HCT116 (cell line): ENCODE data around the gene AJUBA. TPM values are rescaled to one million over a fixed set of nuclear protein-coding genes. Genes with fewer than 3 reads are reported as not detected.

Experiments used
- ATAC-seq: fragments of 200-7000 bp; cut with Tn5 transposase; 2 replicates; pipeline ENCODE4 v1.9.1; 2020; ENCODE audit warnings: mild to moderate bottlenecking, moderate library complexity
- BruUV-seq: library from RNA; stranded (reverse); fragments of 400-500 nt; replicated peaks from 2 replicates; lab custom pipeline; 2021; lab: Mats Ljungman, UMichigan
- CTCF ChIA-PET: fragments of 300-600 bp; sonication (Branson Sonifier 250); formaldehyde crosslinking; loops from one replicate; lab custom pipeline; 2021; ENCODE audit warnings: antibody characterized with exemption; lab: Charles Lee
- POLR2A ChIA-PET: fragments of 300-600, 350-600 bp; sonication (Branson Sonifier 250); formaldehyde crosslinking; loops from one replicate; lab custom pipeline; 2021; ENCODE audit warnings: antibody characterized with exemption; lab: Charles Lee
- RAD21 ChIA-PET, 2 experiments: fragments of 300-600 bp; sonication (Branson Sonifier 250); formaldehyde crosslinking; loops; one replicate each; lab custom pipeline; 2023; ENCODE audit warnings: low total read pairs in 2 of 2; ENCODE audit not compliant: uncharacterized antibody in 2 of 2, unreplicated experiment in 2 of 2, low non-redundant PET in 1 of 2; lab: Charles Lee
- DNase-seq: peaks from one replicate; pipeline ENCODE4 v3.0.0-alpha.2; 2010; ENCODE audit warnings: low read depth, low spot score
- H2AFZ ChIP-seq: fragments of 200-600 bp; shearing (Covaris generic), sonication (generic); 2 replicates; pipeline ENCODE4 v1.6.1; 2017; ENCODE audit warnings: low read depth, mixed run types, mixed read lengths, antibody characterized with exemption, low read length; ENCODE audit not compliant: poor library complexity, severe bottlenecking
- H3K27ac ChIP-seq: 2 replicates; pipeline ENCODE4 v1.5.1; 2012; ENCODE audit warnings: low read depth, low read length
- H3K27me3 ChIP-seq: fragments of 200-600 bp; sonication (generic); 2 replicates; pipeline ENCODE4 v1.6.1; 2016; ENCODE audit warnings: mixed run types, low read length, mixed read lengths; ENCODE audit not compliant: insufficient read depth
- H3K36me3 ChIP-seq, 2 experiments: fragments of 200-500 bp in 1 of 2; fragments of 200-600 bp in 1 of 2; sonication (Bioruptor generic) in 1 of 2; sonication (generic) in 1 of 2; 2 replicates each; pipeline versions ENCODE4 v1.5.1 to v1.6.1; 2014 to 2016; ENCODE audit warnings: low read length in 2 of 2, inconsistent platforms in 1 of 2, mixed read lengths in 1 of 2, mixed run types in 1 of 2; ENCODE audit not compliant: insufficient read depth in 2 of 2, control insufficient read depth in 1 of 2
- H3K4me1 ChIP-seq, 2 experiments: fragments of 200-600 bp in 1 of 2; sonication (generic) in 1 of 2; 2 replicates each; pipeline versions ENCODE4 v1.5.1 to v1.6.1; 2012 to 2017; ENCODE audit warnings: low read length in 2 of 2, inconsistent platforms in 1 of 2, mild to moderate bottlenecking in 1 of 2, mixed read lengths in 1 of 2, mixed run types in 1 of 2, moderate library complexity in 1 of 2; ENCODE audit not compliant: insufficient read depth in 2 of 2, control insufficient read depth in 1 of 2
- H3K4me2 ChIP-seq: fragments of 200-600 bp; sonication (generic); 2 replicates; pipeline ENCODE4 v1.6.1; 2017; ENCODE audit warnings: mixed run types, low read length, mixed read lengths
- H3K4me3 ChIP-seq, 2 experiments: fragments of 200-600 bp in 1 of 2; sonication (generic) in 1 of 2; replicated peaks in 1 of 2; 2 replicates each; pipeline ENCODE4 v1.5.1; 2011 to 2016; ENCODE audit warnings: low read length in 2 of 2, control low read depth in 1 of 2, low read depth in 1 of 2, mild to moderate bottlenecking in 1 of 2, mixed read lengths in 1 of 2, mixed run types in 1 of 2
- H3K79me2 ChIP-seq: fragments of 200-600 bp; sonication (generic); 2 replicates; pipeline ENCODE4 v1.6.1; 2017; ENCODE audit warnings: mild to moderate bottlenecking, mixed run types, low read length, moderate library complexity, mixed read lengths; ENCODE audit not compliant: insufficient read depth
- H3K9ac ChIP-seq: fragments of 200-600 bp; sonication (generic); 2 replicates; pipeline ENCODE4 v1.6.1; 2016; ENCODE audit warnings: low read length, mixed read lengths
- H3K9me2 ChIP-seq: fragments of 200-600 bp; sonication (generic), shearing (Covaris generic); 2 replicates; pipeline ENCODE4 v1.6.1; 2017; ENCODE audit warnings: mixed run types, mild to moderate bottlenecking, moderate library complexity; ENCODE audit not compliant: insufficient read depth
- H3K9me3 ChIP-seq, 2 experiments: fragments of 200-500 bp in 1 of 2; fragments of 200-600 bp in 1 of 2; sonication (Bioruptor generic) in 1 of 2; sonication (generic) in 1 of 2; 2 replicates each; pipeline ENCODE4 v1.6.1; 2014 to 2017; ENCODE audit warnings: low read length in 2 of 2, mixed read lengths in 2 of 2, inconsistent platforms in 1 of 2, low read depth in 1 of 2, mild to moderate bottlenecking in 1 of 2, mixed run types in 1 of 2, moderate library complexity in 1 of 2; ENCODE audit not compliant: control insufficient read depth in 1 of 2, insufficient read depth in 1 of 2
- H4K20me1 ChIP-seq: fragments of 200-600 bp; sonication (generic), shearing (Covaris generic); 2 replicates; pipeline ENCODE4 v1.6.1; 2017; ENCODE audit warnings: mixed run types, mild to moderate bottlenecking, moderate library complexity; ENCODE audit not compliant: insufficient read depth
- EGR1 ChIP-seq: IDR thresholded peaks from 2 replicates; pipeline ENCODE4 v1.6.1; 2012; ENCODE audit warnings: low read depth
- EZH2 ChIP-seq: fragments of 200-600 bp; sonication (generic); IDR thresholded peaks from 2 replicates; pipeline ENCODE4 v1.6.1; 2017; ENCODE audit warnings: antibody characterized with exemption, mixed run types
- JUND ChIP-seq: IDR thresholded peaks from 2 replicates; pipeline ENCODE4 v1.6.1; 2012
- SP1 ChIP-seq: IDR thresholded peaks from 2 replicates; pipeline ENCODE4 v1.6.1; 2012; ENCODE audit warnings: low read depth
- ZFX ChIP-seq: fragments of 450-650 bp; IDR thresholded peaks from 2 replicates; pipeline ENCODE4 v1.6.1; 2017
- ZNF274 ChIP-seq: fragments of 200-500 bp; sonication (Bioruptor generic); IDR thresholded peaks from 2 replicates; pipeline ENCODE4 v1.6.1; 2014; ENCODE audit warnings: mild to moderate bottlenecking, low read depth, low read length, inconsistent platforms
- intact Hi-C: fragments of 100-400 bp; cut with micrococcal nuclease; formaldehyde crosslinking; loops from 2 replicates; pipeline ENCODE4 v1.10.0; 2022
- total RNA-seq: library from RNA; stranded (reverse); gene quantifications from one replicate; pipeline ENCODE4 v1.2.1, GENCODE V29; 2021; ENCODE audit not compliant: unreplicated experiment
- TF ChIP-seq, protein P1 (sequence below), 3 experiments: fragments of 200-600 bp in 1 of 3; sonication (generic) in 1 of 3; IDR thresholded peaks in 2 of 3; conservative IDR thresholded peaks in 1 of 3; 2 replicates each; pipeline ENCODE4 v1.5.1; 2012 to 2017; ENCODE audit warnings: low read depth in 2 of 3, low read length in 2 of 3, antibody characterized with exemption in 1 of 3, borderline replicate concordance in 1 of 3, control low read depth in 1 of 3, mild to moderate bottlenecking in 1 of 3, mixed read lengths in 1 of 3, mixed run types in 1 of 3, moderate library complexity in 1 of 3; ENCODE audit not compliant: insufficient read depth in 1 of 3
- TF ChIP-seq, protein P2 (sequence below): IDR thresholded peaks from 2 replicates; pipeline ENCODE4 v1.6.1; 2011; ENCODE audit warnings: mild to moderate bottlenecking, low read length, moderate library complexity; ENCODE audit not compliant: insufficient replicate concordance; ENCODE audit errors: extremely low read depth
- TF ChIP-seq, protein P3 (sequence below): IDR thresholded peaks from 2 replicates; pipeline ENCODE4 v1.6.1; 2012

Gene AJUBA
- total RNA-seq, 1 experiment from 2014 or later = 39.7 TPM

DNA sequence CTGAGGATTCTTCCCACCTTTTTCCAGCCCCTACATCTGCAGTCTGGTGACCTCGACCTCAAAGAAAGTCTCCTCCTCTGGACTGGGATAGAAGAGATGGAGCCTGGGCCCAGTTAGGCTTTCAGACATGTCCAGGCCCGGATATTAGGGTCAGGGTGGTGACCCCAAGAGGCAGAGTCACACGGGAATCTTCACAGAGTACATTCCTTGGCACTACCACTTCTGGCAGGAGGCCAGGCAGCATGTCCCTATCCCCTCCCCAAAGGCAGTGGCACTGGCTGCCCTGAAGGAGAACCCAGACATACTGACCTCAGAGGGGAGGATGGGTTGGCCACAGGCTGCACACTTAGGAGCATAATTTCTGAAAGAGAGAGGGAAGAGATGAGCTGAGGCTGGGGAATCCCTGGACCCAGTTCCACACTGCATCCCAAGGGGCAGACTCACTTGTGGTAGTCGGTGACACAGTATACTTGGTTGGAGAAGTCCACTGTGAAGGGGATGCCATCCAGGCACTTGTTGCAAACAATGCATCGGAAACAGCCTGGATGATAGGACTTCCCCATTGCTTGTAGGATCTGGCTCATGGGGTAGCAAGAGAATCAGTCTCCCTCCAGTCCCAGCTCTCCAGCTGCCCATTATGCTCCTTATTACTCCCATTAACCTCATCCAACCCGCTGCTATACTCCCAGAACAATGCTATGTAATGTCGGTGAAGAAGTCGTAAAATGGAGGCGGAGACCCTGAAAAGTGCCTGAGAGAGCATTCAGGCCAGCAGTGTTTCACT lies 7.6 kb downstream of the AJUBA start:
- intact Hi-C loops = no loop called here
- Histone ChIP-seq H3K9me2 (no peaks in the 10 kb centered on the region), H3K9me3 (no peaks in the 10 kb centered on the region), H3K9ac (no peak overlapping the region), H3K4me3 (no peak overlapping the region), H3K27ac (peak overlapping the region; percentile 36), H3K4me1 (peaks cover 49 to 52% of the 10 kb centered on the region in 2 experiments), H3K27me3 (no peaks in the 10 kb centered on the region), H3K36me3 (peaks cover 2 to 35% of the 10 kb centered on the region in 2 experiments; a peak in 2 of 4 replicates), H3K4me2 (no peak overlapping the region), H4K20me1 (no peaks in the 10 kb centered on the region), H2AFZ (no peak overlapping the region), H3K79me2 (peaks cover 27% of the 10 kb centered on the region)
- DNase-seq = no peak
- ChIA-PET POLR2A (no interaction called here), CTCF (interaction anchor here (0.8 to 2.3 kb wide), 3 partner anchors 18 to 83 kb away, joined by 3 to 6 read pairs (median 6); partner anchors contain the start of gene HAUS4), RAD21 (no interaction called here)
- no TSS peak for BruUV-seq
- no peak for ATAC-seq
- TF ChIP-seq ZNF274 = no peak

DNA sequence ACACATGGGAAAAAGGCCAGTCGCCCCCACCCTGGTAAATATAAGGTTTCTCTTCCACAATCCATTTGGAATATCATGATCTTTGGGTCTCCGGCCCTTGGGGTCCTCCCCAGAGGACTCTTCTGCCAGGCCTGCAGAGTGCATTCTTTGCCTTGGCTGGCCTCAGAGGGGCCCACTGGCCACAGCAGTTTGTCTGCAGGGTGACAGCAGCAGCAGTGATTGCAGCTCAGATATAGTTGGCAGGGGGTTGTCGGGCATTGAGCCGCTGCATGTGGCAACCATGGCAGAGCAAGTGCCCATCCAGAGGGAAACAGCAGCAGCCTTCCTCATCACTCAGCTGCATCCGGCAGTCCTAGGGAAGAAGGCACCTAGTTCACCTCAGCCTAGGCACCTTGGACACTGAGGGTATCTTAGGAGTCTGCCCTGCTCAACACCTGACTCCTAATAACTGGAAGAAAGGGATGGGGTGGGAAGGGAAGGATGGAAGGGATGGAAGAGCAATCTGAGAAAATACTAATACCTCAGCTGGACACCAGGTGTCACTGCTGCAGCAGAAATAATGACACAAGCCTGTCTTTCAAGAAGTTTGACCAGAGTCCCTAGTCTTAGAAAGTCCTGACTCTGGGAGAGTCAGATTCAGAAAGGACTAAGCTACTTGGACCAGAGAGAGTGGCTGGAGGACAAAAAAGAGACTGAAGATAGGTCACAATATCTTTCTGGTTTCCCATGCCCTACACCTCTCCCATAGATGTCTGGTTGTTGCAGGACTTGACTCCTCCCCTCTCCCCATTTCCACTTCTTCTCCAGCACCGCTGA lies 8.9 kb downstream of the AJUBA start:
- Histone ChIP-seq H3K4me2 (no peak overlapping the region), H3K27me3 (no peaks in the 10 kb centered on the region), H3K36me3 (peaks cover 2 to 35% of the 10 kb centered on the region in 2 experiments; a peak in 2 of 4 replicates), H3K4me3 (no peak overlapping the region), H4K20me1 (no peaks in the 10 kb centered on the region), H3K9me3 (no peaks in the 10 kb centered on the region), H3K4me1 (peaks cover 36 to 39% of the 10 kb centered on the region in 2 experiments), H2AFZ (no peak overlapping the region), H3K9me2 (no peaks in the 10 kb centered on the region), H3K27ac (no peak overlapping the region), H3K79me2 (peaks cover 15% of the 10 kb centered on the region), H3K9ac (no peak overlapping the region)
- intact Hi-C loops = loop anchor here (1.0 kb wide), 1 partner anchor 10 kb away; no protein-coding TSS in a partner anchor
- RAD21 ChIA-PET = interaction anchor here in 1 of 2 experiments (0.6 to 1.5 kb wide), 2 partner anchors 83 to 85 kb away, joined by 4 to 8 read pairs; no protein-coding TSS in a partner anchor
- BruUV-seq = no TSS peak
- TF ChIP-seq SP1 (no peak), JUND (no peak), EZH2 (no peak), EGR1 (no peak), ZFX (no peak)
- TF ChIP-seq, protein P1, sequence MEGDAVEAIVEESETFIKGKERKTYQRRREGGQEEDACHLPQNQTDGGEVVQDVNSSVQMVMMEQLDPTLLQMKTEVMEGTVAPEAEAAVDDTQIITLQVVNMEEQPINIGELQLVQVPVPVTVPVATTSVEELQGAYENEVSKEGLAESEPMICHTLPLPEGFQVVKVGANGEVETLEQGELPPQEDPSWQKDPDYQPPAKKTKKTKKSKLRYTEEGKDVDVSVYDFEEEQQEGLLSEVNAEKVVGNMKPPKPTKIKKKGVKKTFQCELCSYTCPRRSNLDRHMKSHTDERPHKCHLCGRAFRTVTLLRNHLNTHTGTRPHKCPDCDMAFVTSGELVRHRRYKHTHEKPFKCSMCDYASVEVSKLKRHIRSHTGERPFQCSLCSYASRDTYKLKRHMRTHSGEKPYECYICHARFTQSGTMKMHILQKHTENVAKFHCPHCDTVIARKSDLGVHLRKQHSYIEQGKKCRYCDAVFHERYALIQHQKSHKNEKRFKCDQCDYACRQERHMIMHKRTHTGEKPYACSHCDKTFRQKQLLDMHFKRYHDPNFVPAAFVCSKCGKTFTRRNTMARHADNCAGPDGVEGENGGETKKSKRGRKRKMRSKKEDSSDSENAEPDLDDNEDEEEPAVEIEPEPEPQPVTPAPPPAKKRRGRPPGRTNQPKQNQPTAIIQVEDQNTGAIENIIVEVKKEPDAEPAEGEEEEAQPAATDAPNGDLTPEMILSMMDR (IDR thresholded peaks at IDR 0.05 in 2 of 3, conservative IDR thresholded peaks at IDR 0.05 in 1 of 3; ENCODE audit: borderline replicate concordance in 1 of 3, insufficient read depth in 1 of 3, low read depth in 2 of 3, low read length in 2 of 3) = peak in 2 of 3 experiments; percentile 61 to 75; a peak in 4 of 6 replicates
- TF ChIP-seq, protein P2, sequence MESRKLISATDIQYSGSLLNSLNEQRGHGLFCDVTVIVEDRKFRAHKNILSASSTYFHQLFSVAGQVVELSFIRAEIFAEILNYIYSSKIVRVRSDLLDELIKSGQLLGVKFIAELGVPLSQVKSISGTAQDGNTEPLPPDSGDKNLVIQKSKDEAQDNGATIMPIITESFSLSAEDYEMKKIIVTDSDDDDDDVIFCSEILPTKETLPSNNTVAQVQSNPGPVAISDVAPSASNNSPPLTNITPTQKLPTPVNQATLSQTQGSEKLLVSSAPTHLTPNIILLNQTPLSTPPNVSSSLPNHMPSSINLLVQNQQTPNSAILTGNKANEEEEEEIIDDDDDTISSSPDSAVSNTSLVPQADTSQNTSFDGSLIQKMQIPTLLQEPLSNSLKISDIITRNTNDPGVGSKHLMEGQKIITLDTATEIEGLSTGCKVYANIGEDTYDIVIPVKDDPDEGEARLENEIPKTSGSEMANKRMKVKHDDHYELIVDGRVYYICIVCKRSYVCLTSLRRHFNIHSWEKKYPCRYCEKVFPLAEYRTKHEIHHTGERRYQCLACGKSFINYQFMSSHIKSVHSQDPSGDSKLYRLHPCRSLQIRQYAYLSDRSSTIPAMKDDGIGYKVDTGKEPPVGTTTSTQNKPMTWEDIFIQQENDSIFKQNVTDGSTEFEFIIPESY = no peak
- TF ChIP-seq, protein P3, sequence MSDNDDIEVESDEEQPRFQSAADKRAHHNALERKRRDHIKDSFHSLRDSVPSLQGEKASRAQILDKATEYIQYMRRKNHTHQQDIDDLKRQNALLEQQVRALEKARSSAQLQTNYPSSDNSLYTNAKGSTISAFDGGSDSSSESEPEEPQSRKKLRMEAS = no peak
- ATAC-seq (peak; percentile 64), DNase-seq (no peak)
- CTCF ChIA-PET = interaction anchor here (0.9 to 5.2 kb wide), 11 partner anchors 9 to 147 kb away, joined by 3 to 30 read pairs (median 4); partner anchors contain the start of genes AJUBA and PRMT5
- POLR2A ChIA-PET = no interaction called here
